GM12874 (cell line): ENCODE data around the gene ILF2.

Experiments
- CTCF ChIP-seq: IDR thresholded peaks from 2 replicates; pipeline ENCODE4 v1.5.1; 2011; ENCODE audit warnings: low read depth, mild to moderate bottlenecking, control low read depth, low read length, moderate library complexity; ENCODE audit not compliant: insufficient read depth

The ILF2 gene

GRCh38 chr1:153677718-153678518 is 7.1 kb upstream of the ILF2 start:
- TF ChIP-seq CTCF = peak; percentile 97

- TF ChIP-seq CTCF = no peak
Measured at GRCh38 chr1:153673511-153673910, 2.7 kb upstream of the ILF2 start.

GRCh38 chr1:153670257-153670858 is 435 bp downstream of the ILF2 start:
- TF ChIP-seq CTCF = no peak

- TF ChIP-seq CTCF = no peak
Measured at GRCh38 chr1:153669606-153670005, 1.2 kb downstream of the ILF2 start.

GRCh38 chr1:153667439-153667838 is 3.4 kb downstream of the ILF2 start:
- no peak for TF ChIP-seq CTCF

- TF ChIP-seq CTCF = no peak
Measured at GRCh38 chr1:153663211-153663610, 7.6 kb downstream of the ILF2 start.

GRCh38 chr1:153662269-153662668 is 8.5 kb downstream of the ILF2 start:
- TF ChIP-seq CTCF = no peak
